ENCODE data around the gene SLC16A11. TPM values are rescaled to one million over a fixed set of nuclear protein-coding genes. Genes with fewer than 3 reads are reported as not detected.

SLC16A11 gene
- total and polyA plus RNA-seq, 10 of the 15 experiments (the other 5 are each of a cell fraction or from before 2014, with no cell fraction given), result 0.11 to 2.7 (median 0.84) TPM

- in situ Hi-C loops (cut with MboI), result loop anchor here (5.0 to 25.0 kb wide), 2 partner anchors 254 to 519 kb away; partner anchors contain the start of genes SENP3 and TNFSF13
Measured at GRCh38 chr17:7043182-7043496, 753 bp downstream of the SLC16A11 start.

GRCh38 chr17:7042501-7043181 is 1.3 kb downstream of the SLC16A11 start:
- SMC1A ChIA-PET (ENCODE audit: uncharacterized antibody, unreplicated experiment), result no interaction called here
- Histone ChIP-seq H3K4me3 (peak overlapping the region; percentile 48), H3K27me3 (replicated peaks in 1 of 2; ENCODE audit: control insufficient read depth in 2 of 2, insufficient read depth in 2 of 2, low read length in 1 of 2) (peaks cover 0 to 2% of the 10 kb centered on the region in 2 experiments; a peak in 2 of 4 replicates), H2AFZ (ENCODE audit: control insufficient read depth, low read depth, low read length) (peak overlapping the region; percentile 69), H4K20me1 (ENCODE audit: control insufficient read depth, insufficient read depth) (no peaks in the 10 kb centered on the region), H3K4me2 (ENCODE audit: control insufficient read depth, insufficient read depth) (peak overlapping the region; percentile 82), H3K27ac (ENCODE audit: control insufficient read depth, insufficient read depth) (no peak overlapping the region), H3K9me3 (replicated peaks; ENCODE audit: control insufficient read depth, insufficient read depth, low read length) (no peaks in the 10 kb centered on the region), H3K79me2 (ENCODE audit: control insufficient read depth, insufficient read depth, low read length) (no peaks in the 10 kb centered on the region), H3K36me3 (ENCODE audit: control insufficient read depth in 2 of 2, insufficient read depth in 2 of 2, low read length in 1 of 2) (no peaks in the 10 kb centered on the region; a peak in 1 of 4 replicates), H3K9ac (ENCODE audit: control insufficient read depth, insufficient read depth, low read length) (peak overlapping the region; percentile 58; the same call in 1 of the 2 replicates), H3K4me1 (ENCODE audit: control insufficient read depth, insufficient read depth, low read length) (peaks cover 28% of the 10 kb centered on the region)
- DNase-seq (ENCODE audit: low read depth, low spot score), result no peak
- intact Hi-C loops (cut with micrococcal nuclease; ENCODE audit: unreplicated experiment), result loop anchor here (10.0 kb wide), 1 partner anchor 392 kb away; the partner anchor contains the start of genes FGF11 and TMEM102
- BruUV-seq (replicated peaks), result no TSS peak
- in situ Hi-C loops (cut with MboI), result loop anchor here (5.0 to 25.0 kb wide), 2 partner anchors 255 to 520 kb away; partner anchors contain the start of genes SENP3 and TNFSF13
- 11% methylated on average over 39 of the region's 53 CpGs for WGBS (ENCODE audit: insufficient coverage, insufficient replicate concordance, low lambda C conversion rate, missing lambda C conversion rate)
- FAIRE-seq, result no peak
- 0 out of 3 replicates have a peak, but pooled peaks have one; percentile 7 for ATAC-seq
- CTCF ChIA-PET, result interaction anchor here (21.9 kb wide), 1 partner anchor 95 kb away, joined by 590 read pairs; no protein-coding TSS in a partner anchor
- RAD21 ChIA-PET (ENCODE audit: unreplicated experiment), result interaction anchor here (1.6 kb wide), 1 partner anchor 94 kb away, joined by 4 read pairs; no protein-coding TSS in a partner anchor
- POLR2A ChIA-PET, result interaction anchor here (0.5 kb wide), 1 partner anchor 23 kb away, joined by 4 read pairs; no protein-coding TSS in a partner anchor
- TF ChIP-seq NBN (IDR thresholded peaks at IDR 0.05) (no peak), YY1 (IDR thresholded peaks at IDR 0.05; ENCODE audit: low read depth, low read length) (no peak), SIX5 (IDR thresholded peaks at IDR 0.05; ENCODE audit: low read depth, low read length, severe bottlenecking) (no peak), E2F8 (IDR thresholded peaks at IDR 0.05; ENCODE audit: low read depth, partially characterized antibody) (no peak), EGR1 (IDR thresholded peaks at IDR 0.05; ENCODE audit: borderline replicate concordance in 1 of 2, low read depth in 2 of 2, low read length in 2 of 2) (peak in 1 of 2 experiments; percentile 23; a peak in 1 of 3 replicates), RCOR1 (conservative IDR thresholded peaks at IDR 0.05; ENCODE audit: low read depth, low read length) (no peak), CBFB (IDR thresholded peaks at IDR 0.05; ENCODE audit: low read depth) (no peak), PML (IDR thresholded peaks at IDR 0.05; ENCODE audit: low read length) (no peak), HDAC6 (IDR thresholded peaks at IDR 0.05; ENCODE audit: unreplicated experiment) (no peak), SMAD1 (IDR thresholded peaks at IDR 0.05; ENCODE audit: low read depth, partially characterized antibody) (no peak), SPI1 (IDR thresholded peaks at IDR 0.05; ENCODE audit: borderline replicate concordance, insufficient read depth, low read depth, low read length) (no peak)

More at GRCh38 chr17:7043182-7043496, 753 bp downstream of the SLC16A11 start:
- H3K27me3 ChIP-seq (replicated peaks in 1 of 2; ENCODE audit: control insufficient read depth in 2 of 2, insufficient read depth in 2 of 2, low read length in 1 of 2), result peaks cover 0 to 2% of the 10 kb centered on the region in 2 experiments; a peak in 2 of 4 replicates
- SMC1A ChIA-PET (ENCODE audit: uncharacterized antibody, unreplicated experiment), result interaction anchor here (13.6 kb wide), 1 partner anchor 94 kb away, joined by 356 read pairs; no protein-coding TSS in a partner anchor
- H3K9ac ChIP-seq (ENCODE audit: control insufficient read depth, insufficient read depth, low read length), result no peak overlapping the region
- H3K4me3 ChIP-seq, result peak overlapping the region; percentile 48; the same call in 1 of the 2 replicates
- intact Hi-C loops (cut with micrococcal nuclease; ENCODE audit: unreplicated experiment), result loop anchor here (10.0 kb wide), 1 partner anchor 392 kb away; the partner anchor contains the start of genes FGF11 and TMEM102
- ATAC-seq (no peak), FAIRE-seq (no peak), DNase-seq (ENCODE audit: low read depth, low spot score) (no peak)
- no TSS peak for BruUV-seq (replicated peaks)
- 14% methylated on average over 14 of the region's 21 CpGs for WGBS (ENCODE audit: insufficient coverage, insufficient replicate concordance, low lambda C conversion rate, missing lambda C conversion rate)
- H3K36me3 ChIP-seq (ENCODE audit: control insufficient read depth in 2 of 2, insufficient read depth in 2 of 2, low read length in 1 of 2), result no peaks in the 10 kb centered on the region; a peak in 1 of 4 replicates
- H3K79me2 ChIP-seq (ENCODE audit: control insufficient read depth, insufficient read depth, low read length), result no peaks in the 10 kb centered on the region
- H2AFZ ChIP-seq (ENCODE audit: control insufficient read depth, low read depth, low read length), result peak overlapping the region; percentile 53
- no peaks in the 10 kb centered on the region for H3K9me3 ChIP-seq (replicated peaks; ENCODE audit: control insufficient read depth, insufficient read depth, low read length)
- H3K4me1 ChIP-seq (ENCODE audit: control insufficient read depth, insufficient read depth, low read length), result peaks cover 28% of the 10 kb centered on the region
- POLR2A ChIA-PET, result no interaction called here
- peak overlapping the region; percentile 82 for H3K4me2 ChIP-seq (ENCODE audit: control insufficient read depth, insufficient read depth)
- CTCF ChIA-PET, result interaction anchor here (21.9 kb wide), 1 partner anchor 94 kb away, joined by 590 read pairs; no protein-coding TSS in a partner anchor
- TF ChIP-seq RFX5 (IDR thresholded peaks at IDR 0.05; ENCODE audit: low read depth, low read length), result no peak
- no peak for TF ChIP-seq NFYA (IDR thresholded peaks at IDR 0.05; ENCODE audit: borderline replicate concordance, low read depth, low read length)
- TF ChIP-seq ZNF207 (IDR thresholded peaks at IDR 0.05; ENCODE audit: borderline replicate concordance), result peak; percentile 56; the same call in 1 of the 2 replicates
- 0 out of 2 replicates have a peak, but pooled peaks have one; percentile 3 for TF ChIP-seq CREM (IDR thresholded peaks at IDR 0.05; ENCODE audit: low read depth)
- no peaks in the 10 kb centered on the region for H4K20me1 ChIP-seq (ENCODE audit: control insufficient read depth, insufficient read depth)
- RAD21 ChIA-PET (ENCODE audit: unreplicated experiment), result interaction anchor here (4.8 to 10.0 kb wide), 2 partner anchors 21 to 93 kb away, joined by 25 to 269 read pairs; partner anchors contain the start of gene BCL6B
- H3K27ac ChIP-seq (ENCODE audit: control insufficient read depth, insufficient read depth), result no peak overlapping the region

Data from GM12878 (cell line).